GM19452 (cell line): ENCODE measurements around the gene CDH4.

Experiments
- ATAC-seq: cut with Tn5 transposase; IDR thresholded peaks from one replicate; pipeline ENCODE4 v1.9.1; 2021; ENCODE audit not compliant: unreplicated experiment

The CDH4 gene

DNA sequence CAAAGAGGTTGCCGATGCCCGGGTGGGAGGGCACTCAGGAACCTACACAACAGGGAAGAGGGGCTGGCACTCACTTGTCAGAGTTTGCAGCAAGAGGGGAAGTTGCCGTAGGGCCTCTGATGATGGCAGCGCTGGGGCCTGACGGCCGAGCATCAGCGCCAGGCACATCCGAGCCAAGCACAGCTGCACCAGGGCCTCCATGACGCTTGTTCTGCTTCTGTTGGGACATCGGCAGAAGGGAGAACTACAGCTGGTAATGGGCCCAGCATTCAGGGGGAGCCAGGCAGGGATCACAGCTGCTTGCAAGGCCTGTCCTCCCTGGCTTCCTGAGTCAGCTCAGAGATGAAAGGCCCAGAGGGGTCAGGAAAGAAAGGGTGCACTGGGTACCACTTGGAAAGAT is 367.7 kb downstream of the CDH4 start:
- no peak for ATAC-seq

DNA sequence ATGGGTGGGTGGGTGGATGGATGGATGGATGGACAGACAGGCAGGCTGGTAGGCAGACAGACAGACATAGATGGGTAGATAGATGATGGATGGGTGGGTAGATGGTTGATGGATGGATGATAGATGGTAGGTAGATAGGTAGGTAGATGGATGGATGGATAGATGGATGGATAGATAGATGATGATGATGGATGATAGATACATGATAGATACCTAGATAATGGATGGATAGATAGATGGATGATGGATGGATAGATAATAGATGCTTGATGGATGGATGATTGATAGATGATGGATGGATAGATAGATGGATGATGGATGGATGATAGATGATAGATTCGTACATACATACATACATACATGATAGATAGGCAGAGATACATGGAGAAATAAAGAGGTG is 368.1 kb downstream of the CDH4 start:
- ATAC-seq: no peak

DNA sequence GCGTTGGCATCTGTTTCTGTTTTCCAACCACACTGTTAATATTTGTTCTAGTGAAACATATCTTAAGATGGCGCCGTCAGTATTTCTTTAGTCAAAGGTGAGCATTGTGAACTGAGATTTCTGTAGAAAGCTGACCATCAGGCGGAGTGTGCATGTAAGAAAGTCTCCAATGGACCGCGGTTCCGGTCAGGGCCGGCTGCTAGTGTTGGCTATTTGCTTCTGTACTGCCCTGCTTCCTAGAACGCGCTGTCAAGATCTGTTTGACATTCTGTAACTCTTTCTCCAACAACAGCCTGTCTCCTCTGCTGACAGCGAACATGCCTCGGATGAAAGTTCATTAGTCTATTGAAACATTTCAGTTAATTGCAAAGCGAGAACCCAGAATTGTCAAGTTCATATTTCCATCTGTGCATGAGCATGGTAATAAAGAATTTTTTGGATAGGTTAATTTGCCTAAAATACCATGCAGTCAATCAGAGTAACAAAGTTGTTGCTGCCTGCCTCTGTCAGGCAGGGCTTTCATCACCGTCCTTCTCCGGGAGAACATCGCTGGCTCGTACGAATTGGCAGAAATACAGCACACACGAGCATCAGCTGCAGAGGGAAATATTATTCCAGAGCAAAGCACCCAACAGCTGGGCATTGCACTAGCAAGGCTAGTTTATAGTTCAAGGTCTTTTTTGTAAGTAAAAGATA is 369.1 kb downstream of the CDH4 start:
- ATAC-seq: no peak

DNA sequence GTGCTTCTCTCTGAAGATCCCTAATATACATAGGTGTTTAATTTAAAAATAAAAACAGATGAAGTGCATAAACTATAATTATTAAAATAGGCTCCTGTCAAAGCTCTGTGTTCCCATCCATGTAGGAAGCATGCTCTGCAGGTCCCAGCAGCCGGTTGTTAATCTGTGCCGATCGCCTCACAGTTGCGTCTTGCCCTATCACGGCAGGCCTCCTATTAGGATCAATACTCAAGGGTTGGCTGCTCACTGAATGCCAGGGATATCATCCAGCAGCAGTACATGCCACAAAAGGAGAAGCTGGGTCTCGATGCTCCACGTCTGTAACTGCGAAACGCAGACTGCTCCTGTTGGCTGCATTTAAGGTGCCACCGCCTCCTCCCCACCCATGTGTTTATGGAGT is 369.8 kb downstream of the CDH4 start:
- ATAC-seq: no peak

DNA sequence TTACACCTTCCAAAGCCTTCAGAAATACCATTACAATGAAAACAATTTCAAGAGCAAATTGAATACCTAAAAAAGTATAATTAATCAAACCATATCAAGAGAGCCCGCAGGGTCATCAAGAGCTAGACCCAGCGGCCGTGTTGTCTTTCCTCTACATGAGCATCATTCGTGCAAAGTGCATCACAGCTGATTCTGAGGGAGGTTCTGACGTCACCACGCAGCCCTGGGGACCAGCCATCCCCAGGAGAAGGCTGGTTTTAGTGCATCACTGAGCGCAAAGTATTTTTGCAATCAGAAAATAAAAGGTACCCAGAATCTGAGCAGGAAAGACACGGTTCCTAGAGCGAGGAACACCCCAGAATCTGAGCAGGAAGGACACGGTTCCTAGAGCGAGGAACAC is 371.4 kb downstream of the CDH4 start:
- ATAC-seq: no peak

DNA sequence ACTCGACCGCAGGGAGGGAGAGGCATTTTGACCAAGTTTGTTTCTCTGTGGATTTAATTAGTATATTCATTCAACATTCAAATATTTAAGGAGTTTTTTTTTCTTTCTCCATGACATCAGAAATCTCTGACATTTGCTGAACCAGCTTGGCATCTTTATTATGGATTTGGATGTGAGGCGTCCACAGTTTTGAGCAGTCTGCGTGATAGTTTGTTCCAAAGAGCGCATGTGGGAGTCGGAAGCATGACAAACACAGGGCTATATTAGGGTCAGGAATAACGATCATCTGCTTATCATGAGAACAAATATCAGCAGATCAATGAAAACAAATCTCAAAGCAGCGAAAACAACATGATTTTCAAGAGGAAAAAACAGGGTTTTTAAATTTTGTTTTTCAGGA is 373.2 kb downstream of the CDH4 start:
- no peak for ATAC-seq

DNA sequence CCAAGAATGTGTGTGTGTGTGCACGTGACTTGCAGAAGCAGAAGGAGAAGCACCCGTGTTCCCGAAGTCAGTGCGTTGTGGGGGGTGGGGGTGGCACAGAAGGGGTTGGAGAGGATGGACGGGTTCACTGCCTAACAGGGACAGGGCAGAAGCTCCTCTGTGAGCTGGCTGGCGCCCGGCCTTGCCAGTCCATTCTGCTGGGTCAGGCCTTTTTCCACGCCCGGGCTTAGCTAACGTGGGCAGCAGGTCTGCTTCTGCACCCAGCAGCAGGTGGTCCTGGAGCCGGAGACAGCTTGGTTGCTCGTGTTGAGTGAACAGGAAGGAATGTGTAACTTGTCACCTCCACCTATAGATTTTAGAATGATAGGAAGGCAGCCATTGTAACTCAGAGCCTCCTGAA is 374.4 kb downstream of the CDH4 start:
- ATAC-seq: no peak

DNA sequence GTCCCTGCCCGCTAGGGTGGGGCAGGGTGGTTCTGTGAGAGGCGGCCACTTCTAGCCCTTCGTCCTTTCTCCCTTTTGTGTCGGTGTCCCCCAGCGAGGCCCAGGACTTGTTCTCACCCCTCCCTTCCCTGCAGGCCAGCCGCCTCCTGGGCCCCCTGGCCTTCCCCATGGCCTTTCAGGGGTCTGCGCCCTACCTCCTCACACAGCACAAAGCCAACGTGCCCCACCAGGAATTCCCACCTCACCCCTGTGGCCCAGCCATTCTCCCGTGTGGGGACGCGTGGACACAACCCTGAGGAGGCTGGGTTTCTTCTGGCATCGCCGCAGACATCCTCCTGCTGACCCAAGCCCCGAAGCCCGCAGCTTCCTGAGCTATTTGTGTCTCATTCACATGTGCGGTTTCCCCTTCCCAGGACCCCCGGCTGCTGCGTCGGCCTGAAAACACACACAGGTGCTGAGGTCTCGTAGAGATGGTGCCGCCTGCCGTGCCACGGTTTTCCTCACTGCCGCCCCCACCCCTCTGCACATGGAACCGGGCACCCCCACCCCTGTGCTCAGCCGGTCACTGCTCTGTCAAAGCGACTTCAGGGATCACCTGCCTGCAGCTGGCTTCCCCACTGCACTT is 375.8 kb downstream of the CDH4 start:
- ATAC-seq: no peak

DNA sequence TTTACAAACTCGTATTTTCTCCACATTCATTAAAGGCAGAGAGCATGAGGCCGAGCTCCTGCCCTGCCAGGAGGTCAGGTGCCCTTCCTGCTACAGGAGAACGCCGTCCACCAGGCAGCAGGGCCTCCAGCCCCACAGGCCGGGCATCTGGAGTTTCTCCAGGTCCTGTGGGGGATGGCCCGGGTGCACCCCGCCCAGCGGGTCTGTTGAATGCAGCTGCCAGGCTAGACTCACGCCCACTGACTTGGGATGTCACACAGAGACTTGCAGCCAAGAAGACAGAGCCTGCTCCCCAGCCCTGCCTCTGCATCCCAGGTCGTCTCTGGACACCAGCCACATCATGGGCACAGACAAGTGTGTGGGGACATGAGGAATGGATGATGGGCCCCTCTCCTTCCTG is 376.4 kb downstream of the CDH4 start:
- ATAC-seq: no peak

DNA sequence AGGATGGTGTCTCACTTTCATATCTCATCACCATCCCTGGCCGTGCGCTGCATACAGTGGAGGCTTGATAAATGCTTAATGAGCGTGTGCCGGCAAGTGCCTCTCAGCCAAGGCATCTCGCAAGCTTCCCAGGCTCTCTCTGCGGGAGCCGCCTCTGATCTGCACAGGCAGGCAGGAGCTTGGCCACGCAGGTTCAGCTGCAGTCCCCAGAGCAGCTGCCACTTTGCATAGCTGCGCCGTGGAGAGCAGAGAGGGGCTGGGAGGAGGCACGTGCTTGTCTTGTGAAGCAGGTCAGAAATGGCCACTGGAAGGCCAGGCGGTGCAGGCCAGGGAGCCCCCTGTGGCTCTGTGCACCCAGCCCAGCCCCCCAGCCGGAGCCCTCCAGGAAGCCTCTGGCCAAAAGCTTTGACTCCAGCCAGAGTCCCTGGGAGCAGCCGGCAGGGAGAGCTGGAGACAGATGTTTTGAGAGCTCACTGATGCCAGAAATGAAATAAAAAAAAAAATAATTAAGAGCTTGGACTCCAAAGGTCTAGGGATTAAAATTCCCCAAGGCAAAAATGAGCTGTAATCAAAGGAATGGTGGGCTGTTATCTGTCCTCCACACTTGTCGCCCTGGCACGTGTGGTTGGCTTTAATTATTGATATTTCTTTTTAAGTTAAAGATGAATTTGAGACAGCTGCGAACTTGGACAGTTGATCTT is 377.0 kb downstream of the CDH4 start:
- no peak for ATAC-seq

DNA sequence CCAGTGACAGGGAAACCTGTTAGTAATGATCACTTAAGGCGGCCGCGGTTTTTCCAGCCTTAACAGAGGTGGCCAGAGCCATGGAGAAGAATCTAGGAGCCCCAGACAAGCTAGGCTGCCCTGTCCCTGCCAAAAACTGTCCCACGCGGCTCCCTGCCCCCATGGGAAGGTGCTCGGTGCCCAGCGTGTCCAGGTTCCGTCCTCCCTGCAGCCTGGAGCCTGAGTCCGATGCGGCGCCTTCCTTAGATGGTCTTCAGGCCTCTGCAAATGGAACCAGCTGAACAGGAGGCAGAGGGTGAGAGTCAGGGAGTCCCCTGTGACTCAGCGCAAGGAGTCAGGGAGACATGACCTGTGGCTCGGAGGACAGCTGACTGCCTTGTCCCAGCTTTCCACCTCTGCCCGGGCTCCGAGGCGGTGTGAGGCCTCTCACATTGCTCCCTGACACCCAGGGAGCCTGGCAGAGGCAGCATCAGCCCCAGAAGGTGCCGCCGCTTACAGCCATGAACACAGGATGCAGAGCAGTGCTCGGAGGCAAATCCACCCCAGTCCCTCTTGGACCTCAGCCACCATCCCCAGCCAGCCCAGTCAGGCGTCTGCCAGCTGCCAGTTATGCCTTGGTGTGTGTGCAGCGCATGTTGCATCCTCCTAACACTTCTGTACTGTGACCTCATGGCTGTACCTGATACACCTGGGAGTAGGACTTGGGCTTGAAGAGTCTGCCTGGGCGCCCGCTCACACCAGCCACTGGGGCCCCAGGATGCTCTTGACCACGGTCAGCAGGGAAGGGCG is 377.7 kb downstream of the CDH4 start:
- no peak for ATAC-seq

DNA sequence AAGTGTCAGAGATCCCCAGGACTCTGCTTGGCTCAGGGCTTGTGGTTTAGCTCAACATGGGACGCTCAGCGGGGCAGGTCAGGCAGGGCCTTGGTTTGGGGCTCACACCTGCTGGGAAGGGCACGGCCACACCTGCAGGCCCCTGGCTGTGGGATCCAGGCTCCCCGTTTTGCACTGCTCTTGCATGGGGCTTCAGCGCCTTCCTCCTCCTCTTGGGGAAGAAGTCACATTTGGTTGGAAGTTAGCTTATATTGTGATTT is 378.3 kb downstream of the CDH4 start:
- no peak for ATAC-seq

DNA sequence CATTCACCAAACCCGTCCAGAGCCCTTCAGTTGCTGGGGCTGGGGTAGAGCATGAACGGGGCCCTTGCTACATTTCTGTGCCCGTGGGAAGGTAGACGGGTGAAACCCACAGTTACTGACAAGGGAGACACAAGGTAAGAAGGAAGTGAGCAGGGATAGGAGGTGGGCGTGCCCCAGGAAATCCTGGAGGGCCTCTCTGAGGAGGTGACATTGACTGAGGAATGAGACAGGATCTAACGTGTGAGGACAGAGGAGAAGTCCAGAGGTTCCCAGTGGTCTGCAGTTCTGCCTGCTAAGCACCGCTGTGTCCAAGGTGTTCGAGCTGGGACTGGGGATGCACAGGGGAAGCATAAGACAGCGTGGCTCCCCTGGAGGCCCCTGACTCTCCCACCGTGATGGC is 378.8 kb downstream of the CDH4 start:
- no peak for ATAC-seq

DNA sequence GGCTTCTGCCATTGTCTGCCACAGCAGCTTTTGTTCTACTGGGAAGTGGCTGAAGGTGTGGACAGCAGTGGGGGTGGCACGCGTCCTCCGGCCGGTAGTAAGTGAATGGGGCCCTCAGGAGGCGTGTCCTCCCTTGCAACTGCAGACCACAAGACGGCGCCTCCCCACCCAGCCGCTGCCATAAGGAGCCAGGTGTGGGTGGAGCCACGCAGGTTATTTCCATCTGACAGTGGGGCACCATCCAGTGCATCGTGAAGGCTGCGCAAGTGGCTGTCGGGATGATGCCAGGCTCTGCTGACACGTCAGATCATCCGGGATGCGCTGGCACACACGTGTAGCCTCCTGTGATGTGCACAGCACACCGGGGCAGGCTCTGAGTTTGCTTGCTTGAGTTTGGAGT is 379.7 kb downstream of the CDH4 start:
- no peak for ATAC-seq

DNA sequence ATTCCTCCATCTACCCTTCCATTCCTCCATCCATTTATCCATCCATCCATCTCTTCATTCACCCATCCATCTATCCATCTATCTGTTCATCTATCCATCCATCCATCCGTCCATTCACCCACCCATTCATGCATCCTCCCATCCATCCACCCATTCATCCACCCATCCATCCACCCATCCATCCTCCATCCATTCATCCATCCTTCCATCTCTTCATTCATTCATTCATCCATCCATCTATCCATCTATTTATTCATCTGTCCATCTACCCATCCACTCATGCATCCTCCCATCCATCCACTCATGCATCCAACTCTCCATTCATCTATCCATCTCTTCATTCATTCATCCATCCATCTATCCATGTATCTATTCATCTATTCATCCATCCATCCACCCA is 380.9 kb downstream of the CDH4 start:
- ATAC-seq: no peak

DNA sequence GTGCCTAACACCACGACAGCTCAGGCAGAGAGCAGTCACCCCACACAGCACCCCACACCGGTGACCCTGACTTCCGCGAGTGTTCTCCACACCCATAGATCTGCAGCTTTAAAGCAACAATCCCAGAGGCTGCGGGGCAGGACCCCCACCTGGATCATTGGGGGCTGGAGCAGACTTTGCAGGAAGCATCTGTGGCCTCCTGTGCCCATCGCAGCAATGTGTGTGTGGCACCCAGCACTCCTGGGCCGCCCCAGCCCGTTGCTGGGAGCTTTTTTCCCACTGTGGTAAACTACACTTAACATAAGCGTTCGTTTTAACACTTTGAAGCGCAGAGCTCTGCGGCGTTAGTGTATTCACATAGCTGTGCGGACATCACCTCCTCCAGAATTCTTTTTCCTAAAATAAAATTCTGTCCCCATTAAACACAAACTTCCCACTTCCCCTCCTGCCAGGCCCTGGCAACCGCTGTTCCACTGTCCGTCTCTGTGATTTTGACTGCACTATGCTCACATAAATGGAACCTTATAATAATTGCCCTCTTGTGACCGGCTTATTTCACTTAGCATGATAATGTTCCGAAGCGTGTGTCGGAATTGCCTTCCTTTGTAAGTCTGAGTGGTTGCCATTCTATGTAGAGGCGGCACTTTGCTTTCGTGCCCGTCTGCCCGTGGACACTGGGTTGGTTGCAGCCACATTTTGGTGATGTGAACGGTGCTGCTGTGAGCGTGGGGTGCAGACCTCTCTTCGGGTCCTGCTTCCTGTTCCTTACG is 382.5 kb downstream of the CDH4 start:
- ATAC-seq: no peak

DNA sequence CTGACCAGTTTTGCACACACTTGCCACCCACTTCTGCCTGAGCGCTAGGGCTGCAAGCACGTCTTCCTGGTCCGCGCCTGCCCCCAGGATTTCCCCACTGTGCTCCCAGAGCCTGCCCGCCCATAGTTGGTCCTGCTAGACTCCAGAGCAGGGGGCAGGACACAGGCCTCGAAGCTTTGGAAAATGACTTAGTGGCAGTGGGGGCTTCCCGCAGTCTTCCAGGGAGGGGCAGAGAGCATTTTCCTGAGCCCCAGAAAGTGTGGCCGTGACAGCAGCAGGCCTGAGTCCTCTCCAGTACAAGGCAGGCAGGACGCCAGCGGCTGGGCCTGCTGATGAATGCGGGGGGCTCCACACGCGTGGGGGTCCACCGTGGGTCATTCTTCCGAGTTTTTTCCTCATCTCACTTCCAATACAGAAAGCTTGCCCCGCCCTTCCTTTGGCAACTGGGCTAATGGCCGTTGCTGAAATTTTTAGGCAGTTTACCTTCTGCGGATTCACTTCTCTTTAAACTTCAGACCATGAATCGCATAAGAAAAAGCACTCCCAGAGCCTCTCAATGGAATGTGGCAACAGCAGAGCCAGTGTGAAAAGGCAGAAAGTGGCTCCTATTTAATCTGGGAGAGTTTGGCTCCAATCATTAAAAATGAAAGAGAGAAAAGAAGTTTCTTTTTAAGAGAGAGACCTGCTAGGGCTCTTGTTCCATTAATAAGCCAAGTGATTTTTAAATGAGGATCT is 383.8 kb downstream of the CDH4 start:
- no peak for ATAC-seq

DNA sequence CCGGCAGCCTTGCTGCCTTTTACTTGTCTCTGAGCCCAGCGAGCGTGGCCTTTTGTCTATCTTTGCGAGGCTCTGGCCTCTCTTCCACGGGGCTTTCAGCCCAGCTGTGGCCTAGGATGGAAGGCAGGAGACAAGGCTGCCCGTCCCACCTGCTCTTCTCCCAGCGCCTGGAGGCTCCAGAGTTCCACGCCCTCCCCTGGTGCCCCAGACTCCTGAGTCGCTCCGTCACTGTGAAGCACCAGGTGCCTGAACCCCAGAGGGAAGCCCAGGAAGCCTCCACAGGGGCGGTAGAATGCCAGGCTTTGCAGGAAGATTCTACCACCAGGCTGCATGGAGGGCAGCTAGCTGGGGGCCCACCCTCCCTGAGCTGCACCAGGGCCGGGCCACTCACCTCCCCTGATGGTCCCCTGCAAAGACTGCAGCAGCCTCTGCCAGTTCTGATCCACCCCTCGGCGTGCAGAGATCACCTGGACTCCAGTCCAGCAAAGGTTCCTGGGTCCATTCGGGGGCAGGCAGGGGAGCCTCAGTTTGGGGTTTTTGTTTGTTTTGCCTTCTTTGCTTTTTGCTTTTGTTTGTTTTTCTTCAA is 384.6 kb downstream of the CDH4 start:
- ATAC-seq: no peak

DNA sequence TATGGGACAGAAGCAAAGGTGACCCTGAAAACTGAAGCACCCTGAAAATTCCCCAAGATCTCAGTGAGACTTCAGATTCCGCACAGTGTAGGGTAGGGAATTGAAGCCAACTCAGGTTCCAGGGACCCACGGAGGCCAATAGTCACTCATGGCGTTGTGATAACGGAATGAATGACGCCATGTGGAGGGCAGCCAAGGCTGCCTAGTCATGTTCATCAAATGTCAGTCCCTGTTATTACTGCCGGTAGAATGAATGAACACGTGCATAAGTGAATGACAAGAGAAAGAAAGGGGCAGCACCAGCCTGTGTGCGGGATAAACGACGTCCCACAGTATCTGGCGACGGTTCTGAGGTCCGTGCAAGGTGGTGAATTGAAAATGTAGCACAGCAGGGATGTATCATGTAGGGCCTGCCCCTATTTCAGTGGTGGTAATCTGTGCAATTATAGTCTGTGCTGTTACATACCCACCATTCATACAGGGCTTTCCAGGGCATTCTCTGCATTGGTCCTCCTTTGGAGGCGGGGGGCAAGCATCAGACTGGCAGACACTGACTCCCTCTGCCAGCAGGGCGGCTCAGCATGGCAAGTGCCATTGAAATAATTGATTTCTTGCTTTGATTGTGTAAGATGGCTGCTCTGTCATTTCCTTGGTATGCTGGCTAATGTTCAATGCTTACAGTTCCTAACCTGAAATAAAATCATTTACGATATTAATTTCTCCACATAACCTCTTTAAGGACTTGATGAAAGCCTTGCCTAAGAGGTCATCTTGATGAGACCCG is 386.9 kb downstream of the CDH4 start:
- ATAC-seq: no peak
